ENCODE measurements around the gene STIM1.

STIM1 gene

DNA sequence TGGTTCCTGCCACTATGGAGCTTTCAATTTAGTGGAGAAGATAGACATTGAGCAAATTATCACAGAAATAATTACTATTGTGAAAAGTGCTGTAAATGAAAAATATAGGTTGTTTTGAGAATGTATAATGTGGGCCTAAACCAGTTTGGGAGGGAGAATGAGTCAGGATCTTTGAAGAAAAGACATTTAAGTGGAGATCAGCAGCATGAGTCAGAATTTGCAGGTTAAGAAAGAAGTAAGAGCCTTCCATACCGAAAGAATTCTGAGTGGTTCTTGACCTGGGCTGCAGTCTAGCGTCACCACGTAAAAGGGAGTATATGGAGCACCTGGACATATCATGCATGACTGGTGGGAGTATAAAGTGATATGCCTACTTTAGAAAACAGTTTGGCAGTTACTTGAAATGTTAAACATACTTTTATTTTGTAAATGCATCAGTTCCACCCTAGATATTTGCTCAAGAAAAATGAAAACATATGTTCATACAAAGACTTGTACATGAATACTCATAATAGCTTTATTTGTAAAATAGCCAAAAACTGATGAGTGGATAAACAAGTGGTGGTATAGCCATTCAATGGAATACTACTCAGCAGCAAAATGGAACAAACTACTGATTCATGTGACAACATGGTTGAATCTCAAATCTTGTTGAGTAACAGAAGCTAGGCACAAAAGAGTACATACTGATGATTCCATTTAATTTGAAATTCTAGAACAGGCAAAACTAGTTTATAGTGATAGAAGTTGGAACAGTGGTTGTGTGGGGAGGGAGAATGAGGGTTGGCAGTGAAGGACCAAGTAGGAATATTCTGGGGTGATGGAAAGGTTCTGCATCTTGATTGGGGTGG, 99.2 kb downstream of the STIM1 start:
- no peak for DNase-seq

DNA sequence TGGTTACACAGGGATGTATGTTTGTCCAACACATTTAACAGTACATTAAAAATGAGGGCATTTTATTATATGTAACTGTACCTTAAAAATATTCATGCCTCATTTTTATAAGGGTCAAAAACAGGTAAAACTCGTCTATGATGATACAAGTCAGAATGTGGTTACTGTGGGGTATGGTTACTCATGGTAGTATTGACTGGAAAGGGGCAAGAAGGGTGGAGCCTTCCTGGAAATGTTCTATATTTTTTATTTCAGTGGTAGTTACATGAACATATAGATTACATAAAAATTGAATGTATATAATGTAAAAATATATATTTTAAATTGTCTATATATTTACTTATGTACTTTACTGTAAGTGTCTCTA, 99.8 kb downstream of the STIM1 start:
- no peak for DNase-seq

DNA sequence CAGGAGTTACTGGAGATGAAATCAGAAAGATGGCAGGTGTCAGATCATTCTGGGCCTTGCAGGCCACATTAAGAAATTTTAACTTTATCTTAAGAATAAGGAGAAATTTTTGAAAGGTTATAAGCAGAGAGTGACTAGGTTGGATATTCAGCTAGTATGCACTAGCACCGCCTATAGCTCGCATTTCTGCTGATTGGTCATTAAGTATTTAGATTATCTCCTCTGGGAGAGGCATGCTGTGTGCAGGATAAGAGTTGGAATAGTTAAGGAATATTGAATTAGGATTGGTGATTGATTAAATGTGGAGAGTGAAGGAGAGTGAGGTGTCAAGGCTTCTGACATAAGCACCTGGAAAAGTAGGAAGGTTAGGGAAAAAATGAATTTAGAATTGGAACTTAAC, 100.6 kb downstream of the STIM1 start:
- DNase-seq: no peak

DNA sequence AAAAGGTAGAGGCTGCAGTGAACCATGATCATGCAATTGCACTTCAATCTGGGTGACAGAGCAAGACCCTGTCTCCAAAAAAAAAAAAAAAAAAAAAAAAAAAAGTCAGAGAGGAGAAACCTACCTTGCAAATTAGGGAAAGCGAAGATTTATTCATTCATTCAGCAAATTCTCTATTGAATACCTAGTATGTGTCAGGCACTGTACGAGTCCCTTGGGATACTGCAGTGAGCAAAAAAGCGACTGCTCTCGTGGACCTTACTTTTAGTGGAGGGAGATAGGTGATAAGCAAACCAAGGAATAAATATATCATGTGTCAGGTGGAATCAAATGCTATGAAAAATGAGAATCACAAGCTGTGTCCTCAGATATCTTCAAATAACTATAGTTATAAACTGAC, 101.3 kb downstream of the STIM1 start:
- DNase-seq: no peak

DNA sequence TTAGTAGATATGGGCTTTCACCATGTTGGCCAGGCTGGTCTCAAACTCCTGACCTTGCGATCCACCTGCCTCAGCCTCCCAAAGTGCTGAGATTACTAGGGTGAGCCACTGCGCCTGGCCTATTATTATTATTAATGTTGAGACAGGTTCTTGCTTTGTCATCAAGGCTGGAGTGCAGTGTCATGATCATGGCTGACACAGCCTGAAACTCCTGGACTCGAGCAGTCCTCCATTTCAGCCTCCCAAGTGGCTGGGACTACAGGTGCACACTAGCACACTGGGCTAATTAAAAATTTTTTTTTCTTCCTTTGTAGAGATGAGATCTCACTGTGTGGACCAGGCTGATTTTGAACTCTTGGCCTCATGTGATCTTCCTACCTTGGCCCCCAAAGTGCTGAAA, 102.0 kb downstream of the STIM1 start:
- DNase-seq: no peak

DNA sequence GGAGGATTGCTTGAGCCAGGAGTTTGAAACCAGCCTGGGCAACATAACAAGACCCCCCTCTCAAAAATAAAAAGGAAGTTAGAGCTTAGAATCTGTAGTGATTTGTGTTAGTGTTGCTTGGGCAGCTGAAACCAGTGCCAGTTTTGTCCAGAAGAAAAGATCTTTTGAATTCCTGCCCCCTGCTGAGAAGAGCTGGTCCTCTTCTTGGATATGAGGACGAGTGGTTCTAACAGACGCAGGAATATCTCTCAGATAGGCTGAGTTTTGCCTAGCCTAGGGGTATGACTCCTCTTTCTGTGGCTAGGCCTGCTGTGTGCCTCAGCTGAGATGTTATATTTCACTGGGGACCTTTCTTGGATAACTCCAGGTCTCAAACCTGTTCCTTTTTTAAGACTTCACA, 102.8 kb downstream of the STIM1 start:
- DNase-seq: no peak

DNA sequence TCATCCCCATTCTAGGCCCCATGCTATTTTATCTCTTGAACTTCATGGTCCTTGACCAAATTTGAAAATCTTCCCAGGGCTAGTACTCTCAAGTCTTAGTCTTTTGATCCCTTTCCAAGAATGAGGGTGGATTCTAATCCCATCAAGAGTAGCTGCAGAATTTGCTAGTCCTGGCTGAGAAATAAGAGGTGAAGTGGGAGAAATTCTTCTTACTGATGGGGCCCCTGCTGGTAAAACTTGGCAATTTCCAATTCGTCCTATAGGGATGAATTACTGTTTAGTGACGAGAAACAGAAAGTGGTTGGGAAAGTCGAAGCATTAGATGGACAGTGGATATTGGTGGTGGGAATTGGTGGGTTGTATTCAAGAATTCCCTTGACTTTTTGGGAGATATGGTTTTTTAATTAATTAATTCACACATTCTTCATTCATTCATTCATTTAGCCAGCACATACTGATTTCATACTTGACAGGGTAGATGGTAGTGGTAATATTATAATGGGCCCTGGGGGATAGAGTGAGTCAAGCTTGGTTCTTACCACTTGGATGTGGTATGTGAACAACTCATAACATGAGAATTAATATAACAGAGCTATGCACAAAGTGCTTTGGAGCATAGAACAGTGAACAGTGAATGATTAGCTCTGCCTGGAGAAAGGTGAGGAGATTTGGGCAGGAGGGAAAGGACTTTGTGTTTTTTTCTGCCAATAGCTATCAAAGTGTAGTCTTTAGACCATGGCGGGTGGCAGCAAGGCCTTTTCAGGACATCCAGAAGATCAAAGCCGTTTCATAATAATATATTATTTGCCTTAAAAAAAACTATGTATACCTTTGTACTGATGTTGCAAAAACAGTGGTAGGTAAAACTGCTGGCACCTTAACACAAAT, 103.8 kb downstream of the STIM1 start:
- DNase-seq: no peak

DNA sequence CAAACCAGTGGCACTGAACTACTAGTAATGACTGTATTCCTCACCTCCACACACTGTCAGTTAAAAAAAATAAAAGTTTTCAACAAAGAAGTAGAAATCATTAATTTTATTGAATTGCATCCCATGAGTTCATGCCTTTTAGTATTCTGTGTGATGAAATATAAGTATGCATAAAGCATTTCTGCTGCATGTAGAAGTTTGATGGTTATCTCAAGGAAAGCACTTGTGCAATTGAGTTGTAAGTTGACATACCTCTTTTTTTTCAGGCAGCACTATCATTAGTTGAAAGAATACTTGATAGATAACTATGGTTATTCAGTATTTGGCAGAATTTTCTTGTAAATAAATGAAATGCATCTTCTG, 104.4 kb downstream of the STIM1 start:
- no peak for DNase-seq

DNA sequence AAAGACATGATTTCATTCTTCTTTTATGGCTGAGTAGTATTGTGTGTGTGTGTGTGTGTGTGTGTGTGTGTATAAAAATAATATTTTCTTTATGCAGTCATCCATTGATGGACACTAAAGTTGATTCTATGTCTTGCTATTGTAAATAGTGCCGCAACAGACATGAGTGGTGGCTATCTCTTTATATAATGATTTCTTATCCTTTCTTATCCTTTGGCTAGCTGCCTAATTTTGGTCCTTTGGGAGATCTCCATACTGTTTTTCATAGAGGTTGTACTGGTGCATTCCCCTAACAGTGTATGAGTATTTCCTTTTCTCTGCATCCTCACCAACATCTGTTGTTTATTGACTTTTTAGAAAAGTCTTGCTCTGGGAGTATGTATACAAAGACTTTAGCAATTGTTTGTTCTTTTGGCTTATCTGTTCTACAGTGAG, 107.0 kb downstream of the STIM1 start:
- DNase-seq: no peak

DNA sequence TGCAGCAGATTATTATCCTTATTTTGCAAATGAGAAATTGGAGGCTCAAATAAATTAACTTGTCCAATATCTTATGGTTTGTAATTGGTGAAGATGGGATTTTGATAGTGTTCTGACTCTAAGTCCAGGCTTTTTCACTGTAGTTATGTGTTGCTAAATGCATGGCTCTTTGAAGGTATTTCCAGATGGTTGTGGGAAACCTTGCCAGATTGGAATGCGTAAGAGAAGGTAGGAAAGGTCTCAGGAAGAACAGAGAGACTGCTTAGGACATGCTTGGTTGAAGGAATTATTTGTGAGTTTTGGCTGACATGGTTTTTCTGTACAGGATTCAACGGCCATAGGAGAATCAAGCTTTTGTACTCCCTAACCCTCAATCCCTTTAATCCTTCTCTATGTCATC, 108.6 kb downstream of the STIM1 start:
- DNase-seq: no peak

DNA sequence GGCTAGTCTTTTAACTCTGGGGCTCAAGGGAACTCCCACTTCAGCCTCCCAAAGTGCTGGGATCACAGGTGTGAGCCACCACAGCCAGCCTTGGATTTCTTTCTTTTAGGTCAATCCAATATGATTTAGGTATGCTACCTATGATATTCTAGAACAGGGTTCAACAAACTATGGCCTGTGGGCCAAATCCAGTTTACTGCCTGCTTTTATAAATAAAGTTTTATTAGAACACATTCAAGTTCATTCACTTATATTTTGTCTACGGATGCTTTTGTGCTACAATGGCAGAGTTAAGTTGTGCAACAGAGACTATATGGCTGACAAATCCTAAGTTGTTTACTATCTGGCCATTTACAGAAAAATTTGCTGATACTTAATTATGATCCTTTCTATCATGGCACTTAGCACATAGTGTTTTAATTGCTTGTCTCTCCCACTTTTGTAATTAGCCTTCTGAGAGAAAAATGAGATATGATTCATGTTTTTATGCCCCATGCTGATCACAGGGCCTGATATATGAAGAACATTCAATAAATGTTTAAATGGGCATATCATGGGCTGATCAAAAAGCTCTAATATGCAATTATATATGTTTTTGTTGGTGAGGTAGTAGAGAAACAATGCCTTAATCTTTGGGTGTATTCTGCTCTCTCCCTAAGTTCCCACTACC, 109.6 kb downstream of the STIM1 start:
- DNase-seq: no peak

DNA sequence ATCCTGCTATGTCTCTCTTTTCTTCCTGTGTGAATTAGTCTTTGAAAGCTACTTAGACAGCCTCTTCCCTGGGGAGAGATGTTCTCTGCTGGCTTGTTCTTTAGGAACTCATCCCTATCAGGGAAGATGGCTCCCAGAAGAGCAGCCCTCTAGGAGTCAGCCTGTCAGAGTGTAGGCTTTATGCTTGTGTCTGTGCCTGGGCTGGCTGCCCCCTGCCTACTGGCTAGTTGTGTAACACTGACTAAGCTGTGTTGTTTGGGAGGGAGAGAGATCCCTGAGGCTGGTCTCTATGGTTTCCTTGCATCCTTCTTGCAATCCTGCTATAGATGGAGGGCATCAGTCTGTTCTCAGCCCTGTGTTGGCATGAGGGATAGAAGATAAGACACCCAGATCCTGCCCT, 112.2 kb downstream of the STIM1 start:
- DNase-seq: no peak

DNA sequence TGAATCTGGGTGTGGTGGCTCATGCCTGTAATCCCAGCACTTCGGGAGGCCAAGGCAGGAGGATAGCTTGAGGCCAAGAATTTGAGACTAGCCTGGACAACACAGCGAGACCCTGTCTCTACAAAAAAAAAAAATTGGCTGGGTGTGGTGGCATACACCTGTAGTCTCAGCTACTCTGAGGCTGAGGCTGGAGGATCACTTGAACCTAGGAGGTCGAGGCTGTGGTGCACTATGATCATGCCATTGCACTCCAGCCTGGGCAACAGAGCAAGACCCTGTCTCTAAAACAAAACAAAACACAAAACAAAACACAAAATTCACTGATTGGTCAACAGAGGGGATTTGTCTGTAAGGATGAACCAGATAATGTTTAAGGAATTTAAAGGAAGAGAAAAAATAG, 113.7 kb downstream of the STIM1 start:
- no peak for DNase-seq

DNA sequence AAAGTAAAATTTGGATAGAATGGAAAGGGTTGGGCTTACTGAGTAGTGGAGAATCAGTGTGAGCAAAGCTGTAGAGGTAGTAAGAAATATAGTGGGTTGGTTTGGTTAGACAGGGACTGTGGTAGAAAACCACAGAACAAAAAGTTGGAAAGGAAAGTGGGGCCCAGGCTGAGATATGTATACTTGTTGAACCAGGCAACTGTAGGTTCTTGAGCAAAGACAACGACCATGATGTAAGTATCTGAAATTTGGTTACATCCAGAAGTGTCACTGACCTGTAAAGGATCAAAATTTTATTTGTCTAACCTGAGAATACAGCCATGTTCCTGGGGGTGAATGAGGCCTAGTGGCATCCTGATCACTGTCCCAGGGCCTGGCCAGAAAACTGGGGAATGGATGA, 114.1 kb downstream of the STIM1 start:
- no peak for DNase-seq

DNA sequence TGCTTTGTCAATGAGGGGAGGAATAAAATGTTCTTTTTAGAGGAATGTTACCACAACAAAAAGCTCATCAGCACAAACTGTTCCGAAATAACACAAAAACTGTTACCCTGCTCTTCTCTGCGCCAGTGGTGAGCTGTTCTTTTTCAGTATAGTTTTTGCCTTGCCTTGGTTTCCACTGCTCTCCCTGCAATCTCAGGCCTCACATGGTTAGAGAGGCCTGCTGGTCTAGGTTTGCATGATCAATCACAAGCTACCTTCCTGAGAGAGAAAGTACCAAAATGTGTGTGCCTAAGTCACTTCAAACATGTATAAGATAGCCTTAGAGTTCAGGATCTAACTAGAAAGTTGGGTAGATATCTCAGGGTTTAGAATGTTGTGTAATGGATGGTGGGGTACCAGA, 114.6 kb downstream of the STIM1 start:
- DNase-seq: no peak

DNA sequence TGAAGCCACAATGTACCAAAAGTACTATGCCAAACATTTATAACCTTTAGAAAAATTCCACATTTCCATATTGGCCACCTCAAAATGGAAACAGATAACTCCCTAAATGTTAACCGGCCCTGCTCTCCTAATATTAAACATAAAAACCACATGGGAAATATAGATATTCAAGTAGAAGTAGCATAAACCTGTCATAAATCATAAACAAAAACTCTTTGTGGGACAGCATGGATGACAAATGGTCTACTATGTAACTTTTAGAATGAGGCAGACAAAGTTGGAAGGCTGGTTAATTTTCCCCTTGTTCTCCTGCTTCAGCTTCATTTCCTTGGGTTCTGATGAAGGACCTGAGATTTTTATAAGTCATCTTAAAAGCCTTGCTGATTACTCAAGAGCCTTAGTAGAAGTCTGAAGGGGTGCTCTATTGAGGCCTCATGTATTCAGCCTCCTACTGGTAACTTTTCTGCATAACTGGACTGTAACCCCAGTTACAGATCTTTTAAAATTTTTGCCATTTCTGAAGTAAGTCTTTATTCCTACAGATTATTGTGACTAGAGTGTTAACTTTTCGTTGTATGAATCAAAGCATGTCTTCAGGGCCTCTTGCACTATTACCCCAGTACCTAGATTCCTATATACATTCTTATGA, 116.4 kb downstream of the STIM1 start:
- DNase-seq: no peak

DNA sequence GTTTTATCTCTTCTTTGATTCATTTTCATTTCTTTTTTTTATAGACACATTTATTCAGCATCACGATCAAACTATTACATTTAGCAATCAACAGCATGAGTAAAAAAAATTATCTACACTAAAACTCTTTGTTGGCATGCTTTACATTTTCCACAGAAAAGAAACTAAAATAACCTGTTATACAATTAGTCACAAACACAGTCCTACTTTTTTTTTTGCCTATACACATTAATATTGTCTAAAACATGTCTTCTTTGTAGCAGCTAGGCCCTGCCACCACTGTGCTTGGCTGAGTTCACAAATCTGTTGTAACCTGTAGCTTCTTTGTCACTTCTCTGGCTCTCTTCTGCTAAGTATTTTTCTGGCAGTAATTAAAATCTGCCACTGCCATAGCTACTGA, 117.0 kb downstream of the STIM1 start:
- no peak for DNase-seq

DNA sequence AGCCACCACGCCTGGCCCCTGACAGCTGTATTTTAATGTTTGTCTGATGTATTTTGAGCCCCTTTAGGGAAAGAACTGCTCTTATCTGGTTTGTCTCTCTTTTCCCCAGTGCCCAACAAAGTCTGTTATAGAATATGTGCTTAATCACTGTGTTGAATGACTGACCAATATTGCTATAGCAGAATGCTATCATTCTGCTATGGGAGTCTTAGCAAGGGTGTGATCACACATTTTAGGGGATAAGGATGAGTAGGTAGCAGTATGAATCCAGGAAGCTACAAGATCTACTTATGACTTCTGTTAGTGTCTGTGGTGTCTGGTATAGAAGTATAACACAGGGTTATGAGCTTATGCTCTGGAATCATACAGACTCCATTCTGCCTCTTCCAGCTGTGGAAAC, 121.6 kb downstream of the STIM1 start:
- no peak for DNase-seq

DNA sequence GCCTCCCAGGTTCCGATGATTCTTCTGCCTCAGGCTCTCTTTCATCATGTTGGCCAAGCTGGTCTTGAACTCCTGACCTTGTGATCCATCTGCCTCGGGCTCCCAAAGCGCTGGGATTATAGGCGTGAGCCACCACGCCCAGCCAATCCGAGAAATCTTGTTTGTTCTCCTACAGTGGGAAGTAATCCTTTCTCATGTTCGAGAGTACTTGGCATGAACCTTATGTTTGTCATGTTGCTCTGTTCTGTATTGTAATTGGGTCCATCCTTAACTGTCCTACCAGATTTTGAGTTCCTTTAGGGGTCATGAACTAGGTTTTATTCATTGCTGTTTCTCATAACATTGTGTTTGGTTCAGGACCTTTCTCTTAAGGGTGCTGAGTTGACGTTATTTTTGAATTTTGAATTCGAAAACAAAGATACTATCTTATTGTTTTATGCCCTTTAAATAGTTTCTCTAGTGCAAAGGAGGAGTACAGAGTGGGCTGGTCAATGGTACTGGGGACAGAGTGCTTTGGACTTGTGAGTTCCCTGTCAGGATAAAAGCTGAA, 125.7 kb downstream of the STIM1 start:
- no peak for DNase-seq

DNA sequence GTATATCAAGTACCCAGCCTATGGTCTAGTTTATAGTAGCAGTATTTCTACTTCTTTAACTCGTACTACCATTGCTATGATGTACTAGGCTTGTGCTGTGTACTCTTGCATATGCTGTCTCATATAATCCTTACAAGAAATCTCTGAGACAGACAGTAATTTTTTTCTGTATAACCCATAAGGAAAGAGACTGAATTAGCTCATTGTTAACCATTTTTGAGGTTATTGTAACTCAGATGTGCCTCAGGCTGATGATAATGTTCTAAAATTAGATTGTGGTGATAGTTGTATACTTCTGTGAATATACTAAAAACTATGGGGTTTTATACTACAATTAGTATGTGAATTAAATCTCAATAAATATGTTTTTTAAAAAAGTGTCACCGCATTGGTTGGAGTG, 127.0 kb downstream of the STIM1 start:
- no peak for DNase-seq

DNA sequence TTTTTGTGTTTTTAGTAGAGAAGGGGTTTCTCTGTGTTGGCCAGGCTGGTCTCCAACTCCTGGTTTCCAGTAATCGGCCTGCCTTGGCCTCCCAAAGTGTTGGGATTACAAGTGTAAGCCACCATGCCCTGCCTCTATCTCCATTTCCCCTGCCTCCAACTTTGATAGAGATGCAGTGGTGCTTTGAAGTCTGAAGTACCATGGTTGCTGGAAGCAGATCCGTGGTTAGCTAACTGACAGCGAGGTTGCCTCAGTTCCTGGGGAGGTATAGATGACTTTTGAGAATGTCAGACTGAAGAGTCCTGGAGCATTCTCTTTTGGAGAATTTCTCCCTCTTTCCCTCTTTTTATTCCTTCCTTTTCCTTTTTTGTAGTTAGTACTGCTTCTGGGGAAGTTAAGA, 127.6 kb downstream of the STIM1 start:
- no peak for DNase-seq

DNA sequence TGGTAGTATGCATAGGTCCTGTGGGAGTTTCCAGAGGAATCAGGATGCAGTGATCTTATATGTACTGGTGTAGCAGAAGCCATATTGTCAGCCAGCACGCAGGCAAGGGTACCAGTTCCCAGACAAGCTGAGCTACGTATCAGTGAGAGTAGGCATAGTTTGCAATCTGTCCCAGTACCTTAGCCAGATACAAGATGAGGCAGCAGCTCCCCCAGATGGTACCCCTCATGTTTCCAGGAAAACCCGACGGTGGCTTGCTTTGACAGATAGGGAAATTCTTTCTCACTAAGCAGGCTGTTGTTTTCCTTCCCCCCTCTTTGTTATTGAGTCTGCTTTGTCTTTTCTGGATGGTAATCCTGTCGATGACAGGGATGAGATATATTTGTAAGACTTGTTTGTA, 129.4 kb downstream of the STIM1 start:
- DNase-seq: peak; percentile 16 to 44

DNA sequence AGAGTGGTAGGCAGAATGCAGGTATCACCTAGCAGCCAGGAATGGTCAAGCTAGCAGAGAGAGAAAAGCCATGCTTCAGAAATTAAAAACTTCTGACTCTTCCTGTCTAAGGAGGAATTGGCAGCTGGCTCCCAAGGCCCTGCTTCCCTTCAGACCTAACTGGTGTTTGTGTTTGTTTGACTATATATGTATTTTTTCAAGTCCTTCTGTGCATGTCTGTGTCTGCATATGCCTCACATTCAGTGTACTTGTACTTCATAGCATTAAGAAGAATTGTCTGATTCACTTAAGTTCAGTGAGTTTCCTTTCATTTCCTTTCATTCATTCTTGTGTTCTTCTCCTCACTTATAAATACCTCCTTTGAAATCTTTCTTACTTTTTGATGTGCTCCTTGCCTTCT, 130.2 kb downstream of the STIM1 start:
- DNase-seq: no peak
